Nephron (organoid): ENCODE measurements around the gene CPNE2.
"Not testable (repeated sequence)": the region's sequence is repeated elsewhere in the genome, so short reads cannot be mapped to it uniquely, and the experiment has no call there.

Experiments used
- H3K27ac Mint-ChIP-seq, 3 experiments: 2 replicates each; pipeline ENCODE4 v1.8.0; 2020; ENCODE audit warnings: mixed read lengths in 3 of 3, mild to moderate bottlenecking in 2 of 3, moderate library complexity in 1 of 3
- H3K27me3 Mint-ChIP-seq: 2 replicates; pipeline ENCODE4 v1.8.0; 2021; ENCODE audit warnings: low read depth, mild to moderate bottlenecking, moderate library complexity, mixed read lengths
- H3K36me3 Mint-ChIP-seq: 2 replicates; pipeline ENCODE4 v1.8.0; 2020; ENCODE audit warnings: low read depth, mixed read lengths
- H3K4me1 Mint-ChIP-seq: 2 replicates; pipeline ENCODE4 v1.8.0; 2020; ENCODE audit warnings: mixed read lengths
- H3K4me3 Mint-ChIP-seq, 3 experiments: 2 replicates each; pipeline ENCODE4 v1.8.0; 2020; ENCODE audit warnings: mild to moderate bottlenecking in 3 of 3, mixed read lengths in 3 of 3, moderate library complexity in 2 of 3
- H3K9me3 Mint-ChIP-seq: 2 replicates; pipeline ENCODE4 v1.8.0; 2020; ENCODE audit warnings: mixed read lengths
- CTCF ChIP-seq, 3 experiments: fragments of 200-600 bp; sonication (generic); IDR thresholded peaks; one replicate each; pipeline ENCODE4 v1.5.0; 2021; ENCODE audit warnings: antibody characterized with exemption in 3 of 3; ENCODE audit not compliant: unreplicated experiment in 3 of 3

Gene CPNE2

GRCh38 chr16:57058291-57058861, 34.0 kb upstream of the CPNE2 start:
- Mint-ChIP-seq H3K27me3 (peaks cover 15% of the 10 kb centered on the region), H3K27ac (no peak overlapping the region), H3K4me1 (peaks cover 6% of the 10 kb centered on the region), H3K4me3 (no peak overlapping the region), H3K36me3 (no peaks in the 10 kb centered on the region), H3K9me3 (no peaks in the 10 kb centered on the region)
- TF ChIP-seq CTCF (IDR thresholded peaks at IDR 0.05; ENCODE audit: unreplicated experiment in 3 of 3), result no peak

- no peak for TF ChIP-seq CTCF (IDR thresholded peaks at IDR 0.05; ENCODE audit: unreplicated experiment in 3 of 3)
- Mint-ChIP-seq H3K27ac (no peak overlapping the region), H3K27me3 (peaks cover 9% of the 10 kb centered on the region), H3K4me1 (peaks cover 6% of the 10 kb centered on the region), H3K36me3 (no peaks in the 10 kb centered on the region), H3K4me3 (no peak overlapping the region), H3K9me3 (no peaks in the 10 kb centered on the region)
Observed at GRCh38 chr16:57060323-57061083, 31.9 kb upstream of the CPNE2 start.

GRCh38 chr16:57061084-57061905, 31.1 kb upstream of the CPNE2 start:
- H3K27me3 Mint-ChIP-seq, result peaks cover 9% of the 10 kb centered on the region
- no peak for TF ChIP-seq CTCF (IDR thresholded peaks at IDR 0.05; ENCODE audit: unreplicated experiment in 3 of 3)
- no peak overlapping the region for H3K27ac Mint-ChIP-seq
- peaks cover 6% of the 10 kb centered on the region for H3K4me1 Mint-ChIP-seq
- H3K4me3 Mint-ChIP-seq, result no peak overlapping the region
- H3K9me3 Mint-ChIP-seq, result no peaks in the 10 kb centered on the region
- H3K36me3 Mint-ChIP-seq, result no peaks in the 10 kb centered on the region

GRCh38 chr16:57062329-57062728, 30.1 kb upstream of the CPNE2 start:
- no peaks in the 10 kb centered on the region for H3K9me3 Mint-ChIP-seq
- no peak overlapping the region for H3K4me3 Mint-ChIP-seq
- no peaks in the 10 kb centered on the region for H3K36me3 Mint-ChIP-seq
- peaks cover 6% of the 10 kb centered on the region for H3K4me1 Mint-ChIP-seq
- no peak for TF ChIP-seq CTCF (IDR thresholded peaks at IDR 0.05; ENCODE audit: unreplicated experiment in 3 of 3)
- H3K27ac Mint-ChIP-seq, result no peak overlapping the region
- peaks cover 13% of the 10 kb centered on the region for H3K27me3 Mint-ChIP-seq

- not testable (repeated sequence) for H3K4me1 Mint-ChIP-seq, H3K9me3 Mint-ChIP-seq, H3K27ac Mint-ChIP-seq, H3K4me3 Mint-ChIP-seq, H3K36me3 Mint-ChIP-seq
- H3K27me3 Mint-ChIP-seq, result peaks cover 18% of the 10 kb centered on the region
Observed at GRCh38 chr16:57063189-57063588, 29.2 kb upstream of the CPNE2 start.

- Mint-ChIP-seq H3K27ac (no peak overlapping the region), H3K4me3 (no peak overlapping the region), H3K4me1 (peaks cover 6% of the 10 kb centered on the region), H3K27me3 (peaks cover 22% of the 10 kb centered on the region), H3K36me3 (no peaks in the 10 kb centered on the region), H3K9me3 (no peaks in the 10 kb centered on the region)
- no peak for TF ChIP-seq CTCF (IDR thresholded peaks at IDR 0.05; ENCODE audit: unreplicated experiment in 3 of 3)
Observed at GRCh38 chr16:57064995-57065394, 27.4 kb upstream of the CPNE2 start.
